Common myeloid progenitor, CD34-positive (primary cell): ENCODE data around the gene ENO4.

Experiments
- CTCF ChIA-PET: fragments of 350-600 bp; sonication (Branson Sonifier 250); formaldehyde crosslinking; loops from one replicate; lab custom pipeline; 2021; ENCODE audit warnings: antibody characterized with exemption; lab: Charles Lee
- POLR2A ChIA-PET: fragments of 350-600 bp; sonication (Branson Sonifier 250); formaldehyde crosslinking; loops from one replicate; lab custom pipeline; 2021; ENCODE audit warnings: antibody characterized with exemption; lab: Charles Lee
- DNase-seq, 3 donors: peaks; one replicate each; pipeline versions ENCODE4 v3.0.0 to v3.0.0-alpha.2; 2013
- H3K27ac ChIP-seq, 2 experiments: 1 replicate in 1 of 2; 2 replicates in 1 of 2; pipeline ENCODE4 v1.7.0; 2013; ENCODE audit warnings: inconsistent platforms in 2 of 2, low read length in 2 of 2, mild to moderate bottlenecking in 2 of 2, low read depth in 1 of 2, moderate library complexity in 1 of 2; ENCODE audit not compliant: severe bottlenecking in 2 of 2, insufficient read depth in 1 of 2, poor library complexity in 1 of 2
- H3K27me3 ChIP-seq, 5 experiments: replicated peaks in 2 of 5; 1 replicate in 3 of 5; 2 replicates in 2 of 5; pipeline versions ENCODE4 v1.6.1 to v1.7.0; 2013; ENCODE audit warnings: low read length in 4 of 5, mild to moderate bottlenecking in 2 of 5, moderate library complexity in 2 of 5, inconsistent platforms in 1 of 5; ENCODE audit not compliant: insufficient read depth in 5 of 5, control insufficient read depth in 4 of 5
- H3K36me3 ChIP-seq, 4 experiments: 1 replicate in 2 of 4; 2 replicates in 2 of 4; pipeline versions ENCODE4 v1.6.1 to v1.7.0; 2013; ENCODE audit warnings: low read length in 3 of 4, control low read depth in 1 of 4, mild to moderate bottlenecking in 1 of 4; ENCODE audit not compliant: control insufficient read depth in 4 of 4, insufficient read depth in 4 of 4
- H3K4me1 ChIP-seq, 4 experiments: 1 replicate in 3 of 4; 2 replicates in 1 of 4; pipeline versions ENCODE4 v1.6.1 to v1.7.1; 2013; ENCODE audit warnings: low read length in 3 of 4, mild to moderate bottlenecking in 3 of 4, control low read depth in 1 of 4, inconsistent platforms in 1 of 4, moderate library complexity in 1 of 4; ENCODE audit not compliant: control insufficient read depth in 4 of 4, insufficient read depth in 4 of 4; ENCODE audit errors: control extremely low read depth in 1 of 4
- H3K4me3 ChIP-seq, 7 experiments: 1 replicate in 4 of 7; 2 replicates in 3 of 7; pipeline versions ENCODE4 v1.5.1 to v1.7.0; 2013; ENCODE audit warnings: mild to moderate bottlenecking in 7 of 7, low read length in 6 of 7, moderate library complexity in 6 of 7, inconsistent platforms in 2 of 7, low read depth in 2 of 7, control low read depth in 1 of 7; ENCODE audit not compliant: insufficient read depth in 4 of 7, control insufficient read depth in 1 of 7; ENCODE audit errors: extremely low read depth in 1 of 7
- H3K9me3 ChIP-seq, 5 experiments: 1 replicate in 4 of 5; 2 replicates in 1 of 5; pipeline versions ENCODE4 v1.6.1 to v1.7.1; 2013; ENCODE audit warnings: low read length in 4 of 5, mild to moderate bottlenecking in 2 of 5, inconsistent platforms in 1 of 5, low read depth in 1 of 5, moderate library complexity in 1 of 5; ENCODE audit not compliant: control insufficient read depth in 4 of 5, insufficient read depth in 2 of 5; ENCODE audit errors: control extremely low read depth in 1 of 5
- WGBS: methylation state at CpG from one replicate; pipeline ENCODE4 v1.1.5; 2013; ENCODE audit not compliant: insufficient coverage; 5-methylcytosine and 5-hydroxymethylcytosine counted together

ENO4 gene

DNA sequence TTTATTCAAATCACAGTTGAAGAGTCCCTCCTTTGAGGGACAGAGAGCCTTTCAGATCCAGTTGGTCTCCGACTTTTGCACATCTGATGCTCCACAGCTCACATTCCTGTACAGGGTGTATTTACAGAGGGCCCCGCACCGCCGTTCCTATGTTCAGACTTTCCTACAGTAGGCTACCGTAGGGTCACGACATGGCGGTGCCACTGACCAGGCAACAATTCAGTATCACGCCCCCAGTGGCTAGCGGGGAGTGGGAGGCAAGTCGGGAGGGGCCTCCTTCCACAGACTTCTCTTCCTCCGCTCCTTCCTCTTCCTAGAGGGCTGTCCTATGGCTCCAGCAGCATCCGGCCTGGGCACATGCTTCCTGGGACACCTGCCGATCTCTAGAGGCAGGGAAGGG, 40.6 kb upstream of the ENO4 start:
- Histone ChIP-seq H3K27ac (no peak overlapping the region), H3K9me3 (no peaks in the 10 kb centered on the region), H3K27me3 (peaks cover 0 to 52% (median 15%) of the 10 kb centered on the region in 5 experiments), H3K4me1 (no peaks in the 10 kb centered on the region), H3K36me3 (no peaks in the 10 kb centered on the region), H3K4me3 (no peak overlapping the region)
- ChIA-PET POLR2A (no interaction called here), CTCF (interaction anchor here (1.4 to 3.7 kb wide), 3 partner anchors 12 to 359 kb away, joined by 4 to 16 read pairs (median 9); no protein-coding TSS in a partner anchor)
- 96% methylated on average over 11 of the region's 13 CpGs for WGBS
- DNase-seq: no peak

DNA sequence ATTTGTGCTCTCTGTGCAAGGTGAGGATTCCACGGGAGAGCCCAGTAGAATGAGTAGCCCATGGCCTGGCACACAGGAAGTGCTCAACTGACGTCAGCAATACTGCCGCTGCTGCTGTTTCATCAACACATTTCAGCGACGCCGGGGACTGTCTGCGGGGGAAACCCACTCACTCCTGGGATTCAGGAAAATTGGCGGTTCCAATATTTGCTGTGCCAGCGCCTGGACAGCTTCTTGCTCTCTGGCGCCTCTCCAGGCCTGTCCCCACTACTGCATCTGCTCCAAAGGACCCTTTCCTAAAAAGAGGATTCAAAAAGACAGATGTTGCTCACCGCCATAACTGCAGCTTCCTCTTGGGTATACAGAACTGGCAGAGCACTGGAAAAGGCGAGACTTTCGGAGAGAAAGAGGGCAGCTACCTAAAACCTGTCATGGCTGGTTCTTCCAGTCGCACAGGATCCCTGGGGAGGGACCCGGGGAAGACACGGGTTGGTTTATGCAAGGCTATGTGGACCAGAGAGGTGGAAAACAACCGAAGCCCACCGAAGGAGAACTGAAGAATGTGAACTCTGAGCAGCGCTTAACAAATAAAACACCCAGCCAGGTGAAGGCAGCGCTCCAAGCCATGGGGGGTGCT, 39.7 kb upstream of the ENO4 start:
- Histone ChIP-seq H3K4me3 (no peak overlapping the region), H3K4me1 (no peaks in the 10 kb centered on the region), H3K9me3 (no peaks in the 10 kb centered on the region), H3K36me3 (no peaks in the 10 kb centered on the region), H3K27ac (no peak overlapping the region), H3K27me3 (peaks cover 0 to 53% (median 18%) of the 10 kb centered on the region in 5 experiments)
- DNase-seq: peak in 1 of 3 donors; percentile 5
- POLR2A ChIA-PET: interaction anchor here (0.6 kb wide), 1 partner anchor 43 kb away, joined by 4 read pairs; no protein-coding TSS in a partner anchor
- WGBS: 78% methylated on average over 19 of the region's 20 CpGs
- CTCF ChIA-PET: interaction anchor here (1.4 to 1.8 kb wide), 2 partner anchors 13 to 365 kb away, joined by 4 to 5 read pairs; no protein-coding TSS in a partner anchor

- no peaks in the 10 kb centered on the region for H3K4me1 ChIP-seq
- CTCF ChIA-PET: interaction anchor here (1.4 to 1.8 kb wide), 2 partner anchors 13 to 365 kb away, joined by 4 to 5 read pairs; no protein-coding TSS in a partner anchor
- H3K27ac ChIP-seq: no peak overlapping the region
- DNase-seq: no peak
- 61% methylated on average over 7 of the region's 10 CpGs for WGBS
- no peaks in the 10 kb centered on the region for H3K36me3 ChIP-seq
- no peaks in the 10 kb centered on the region for H3K9me3 ChIP-seq
- POLR2A ChIA-PET: no interaction called here
- H3K27me3 ChIP-seq: peaks cover 0 to 55% (median 20%) of the 10 kb centered on the region in 5 experiments
- no peak overlapping the region for H3K4me3 ChIP-seq
These were observed 39.2 kb upstream of the ENO4 start for GRCh38 chr10:116810120-116810500.

GRCh38 chr10:116810895-116811294, 38.4 kb upstream of the ENO4 start:
- Histone ChIP-seq H3K4me1 (no peaks in the 10 kb centered on the region), H3K27me3 (peaks cover 0 to 55% (median 20%) of the 10 kb centered on the region in 5 experiments), H3K36me3 (no peaks in the 10 kb centered on the region), H3K27ac (no peak overlapping the region), H3K9me3 (no peaks in the 10 kb centered on the region), H3K4me3 (no peak overlapping the region)
- 100% methylated on average over 1 of the region's 2 CpGs for WGBS
- ChIA-PET POLR2A (no interaction called here), CTCF (interaction anchor here (1.8 kb wide), 1 partner anchor 364 kb away, joined by 5 read pairs; no protein-coding TSS in a partner anchor)
- no peak for DNase-seq

- Histone ChIP-seq H3K4me1 (no peaks in the 10 kb centered on the region), H3K27me3 (peaks cover 0 to 62% (median 25%) of the 10 kb centered on the region in 5 experiments), H3K36me3 (no peaks in the 10 kb centered on the region), H3K4me3 (no peak overlapping the region), H3K9me3 (no peaks in the 10 kb centered on the region), H3K27ac (no peak overlapping the region)
- WGBS: 99% methylated on average over 10 of the region's 11 CpGs
- ChIA-PET POLR2A (no interaction called here), CTCF (no interaction called here)
- DNase-seq: no peak
These were observed 37.6 kb upstream of the ENO4 start for GRCh38 chr10:116811691-116812090.

GRCh38 chr10:116815641-116816415, 33.5 kb upstream of the ENO4 start:
- Histone ChIP-seq H3K27me3 (peaks cover 0 to 63% (median 18%) of the 10 kb centered on the region in 5 experiments), H3K36me3 (no peaks in the 10 kb centered on the region), H3K4me1 (no peaks in the 10 kb centered on the region), H3K9me3 (peaks cover 0 to 7% (median 0%) of the 10 kb centered on the region in 5 experiments), H3K27ac (no peak overlapping the region), H3K4me3 (no peak overlapping the region)
- DNase-seq: no peak
- ChIA-PET CTCF (interaction anchor here (1.3 kb wide), 1 partner anchor 18 kb away, joined by 3 read pairs; no protein-coding TSS in a partner anchor), POLR2A (no interaction called here)
- 89% methylated on average over 15 of the region's 18 CpGs for WGBS
